CD4-positive, alpha-beta memory T cell (primary cell): Measurements from ENCODE around the gene MMS19. TPM values are rescaled to one million over a fixed set of nuclear protein-coding genes. Genes with fewer than 3 reads are reported as not detected.
A peak's percentile ranks its signal among the peaks of the same experiment; 100 is the strongest.
"Not testable (repeated sequence)": the region's sequence is repeated elsewhere in the genome, so short reads cannot be mapped to it uniquely, and the experiment has no call there.

Source experiments
- CTCF ChIA-PET: fragments of 350-600 bp; sonication (Branson Sonifier 250); formaldehyde crosslinking; loops from one replicate; lab custom pipeline; 2021; ENCODE audit warnings: inconsistent platforms; ENCODE audit not compliant: partially characterized antibody; lab: Charles Lee
- POLR2A ChIA-PET: fragments of 350-600 bp; sonication (Branson Sonifier 250); formaldehyde crosslinking; loops from one replicate; lab custom pipeline; 2021; ENCODE audit not compliant: partially characterized antibody; lab: Charles Lee
- DNase-seq, 5 donors: peaks; one replicate each; pipeline versions ENCODE4 v3.0.0 to v3.0.0-alpha.2; 2020 to 2022; ENCODE audit warnings: mixed read lengths in 1 of 5
- H3K27ac ChIP-seq: one replicate; pipeline ENCODE4 v1.7.0; 2013; ENCODE audit warnings: low read depth, low read length
- H3K27me3 ChIP-seq: 2 replicates; pipeline ENCODE4 v1.7.0; 2013; ENCODE audit warnings: mild to moderate bottlenecking, low read length, moderate library complexity; ENCODE audit not compliant: insufficient read depth
- H3K36me3 ChIP-seq: 2 replicates; pipeline ENCODE4 v1.7.0; 2013; ENCODE audit warnings: mild to moderate bottlenecking, low read length, moderate library complexity; ENCODE audit not compliant: insufficient read depth
- H3K4me1 ChIP-seq: 2 replicates; pipeline ENCODE4 v1.7.0; 2013; ENCODE audit warnings: mild to moderate bottlenecking, low read length, moderate library complexity; ENCODE audit not compliant: insufficient read depth
- H3K4me3 ChIP-seq, 2 donors: one replicate each; pipeline ENCODE4 v1.7.0; 2013; ENCODE audit warnings: low read length in 2 of 2, mild to moderate bottlenecking in 1 of 2
- H3K9me3 ChIP-seq, 2 donors: one replicate each; pipeline ENCODE4 v1.7.0; 2013; ENCODE audit warnings: low read length in 2 of 2, control low read depth in 1 of 2; ENCODE audit not compliant: control insufficient read depth in 1 of 2
- H3K27ac Mint-ChIP-seq, 7 donors: one replicate each; pipeline ENCODE4 v1.8.0; 2020 to 2021; ENCODE audit warnings: mixed read lengths in 7 of 7, mild to moderate bottlenecking in 6 of 7, inconsistent platforms in 3 of 7, moderate library complexity in 3 of 7
- H3K27me3 Mint-ChIP-seq, 2 donors: one replicate each; pipeline ENCODE4 v1.8.0; 2020 to 2021; ENCODE audit warnings: mixed read lengths in 2 of 2
- H3K36me3 Mint-ChIP-seq, 2 donors: one replicate each; pipeline ENCODE4 v1.8.0; 2020 to 2021; ENCODE audit warnings: mixed read lengths in 2 of 2, inconsistent platforms in 1 of 2, mild to moderate bottlenecking in 1 of 2
- H3K4me1 Mint-ChIP-seq, 4 donors: one replicate each; pipeline ENCODE4 v1.8.0; 2020 to 2021; ENCODE audit warnings: mixed read lengths in 4 of 4, mild to moderate bottlenecking in 1 of 4
- H3K4me3 Mint-ChIP-seq, 8 donors: one replicate each; pipeline ENCODE4 v1.8.0; 2020 to 2021; ENCODE audit warnings: mixed read lengths in 8 of 8, mild to moderate bottlenecking in 7 of 8, moderate library complexity in 6 of 8, inconsistent platforms in 3 of 8
- H3K9me3 Mint-ChIP-seq, 8 donors: one replicate each; pipeline ENCODE4 v1.8.0; 2020 to 2021; ENCODE audit warnings: mixed read lengths in 8 of 8, mild to moderate bottlenecking in 5 of 8, inconsistent platforms in 3 of 8, moderate library complexity in 1 of 8
- intact Hi-C: fragments of 100-400 bp; cut with micrococcal nuclease; formaldehyde crosslinking; loops from one replicate; pipeline ENCODE4 v1.15.1; 2023
- polyA plus RNA-seq, 2 donors: library from polyadenylated mRNA; unstranded; fragments of 300-500 nt; fragmentation: Illumina TruSeq; gene quantifications; one replicate each; pipeline ENCODE4 v1.2.3, GENCODE V29; 2021
- total RNA-seq, 2 experiments: library from RNA; stranded (reverse); gene quantifications; one replicate each; pipeline ENCODE4 v1.2.3, GENCODE V29; 2021

Gene MMS19
- total and polyA plus RNA-seq, 4 experiments from 2014 or later: 35.9 to 111 (median 75.9) TPM

- Histone ChIP-seq H3K4me3 (peak overlapping the region; percentile 62 to 70), H3K4me1 (peaks cover 42% of the 10 kb centered on the region), H3K9me3 (no peaks in the 10 kb centered on the region), H3K27ac (peak overlapping the region; percentile 83), H3K27me3 (no peaks in the 10 kb centered on the region), H3K36me3 (peaks cover 19% of the 10 kb centered on the region)
- H3K9me3 Mint-ChIP-seq: peaks cover 0 to 2% (median 0%) of the 10 kb centered on the region in 8 donors
- CTCF ChIA-PET: interaction anchor here (0.7 to 1.8 kb wide), 6 partner anchors 9 to 37 kb away, joined by 3 to 8 read pairs (median 4); no protein-coding TSS in a partner anchor
- intact Hi-C loops: loop anchor here (5.0 kb wide), 2 partner anchors 205 to 595 kb away; partner anchors contain the start of genes LCOR and MORN4
- H3K36me3 Mint-ChIP-seq: peaks cover 11 to 44% of the 10 kb centered on the region in 2 donors
- H3K4me3 Mint-ChIP-seq: peak overlapping the region; percentile 90 to 98 (median 94)
- peaks cover 26 to 61% (median 37%) of the 10 kb centered on the region in 4 donors for H3K4me1 Mint-ChIP-seq
- POLR2A ChIA-PET: interaction anchor here (1.0 to 2.5 kb wide), 5 partner anchors 9 to 70 kb away, joined by 3 to 16 read pairs (median 7); no protein-coding TSS in a partner anchor
- peak in 1 of 5 donors; percentile 76 for DNase-seq
- H3K27ac Mint-ChIP-seq: peak overlapping the region; percentile 90 to 98 (median 97)
- H3K27me3 Mint-ChIP-seq: peaks cover 0 to 2% of the 10 kb centered on the region in 2 donors
Measured at GRCh38 chr10:97427571-97428179, 70.5 kb downstream of the MMS19 start.

GRCh38 chr10:97426776-97427570 is 71.2 kb downstream of the MMS19 start:
- Histone ChIP-seq H3K27ac (peak overlapping the region; percentile 83), H3K27me3 (no peaks in the 10 kb centered on the region), H3K4me3 (peak overlapping the region; percentile 62 to 70), H3K4me1 (peaks cover 42% of the 10 kb centered on the region), H3K9me3 (no peaks in the 10 kb centered on the region), H3K36me3 (peaks cover 16% of the 10 kb centered on the region)
- H3K4me1 Mint-ChIP-seq: peaks cover 26 to 61% (median 37%) of the 10 kb centered on the region in 4 donors
- ChIA-PET POLR2A (interaction anchor here (0.9 to 2.5 kb wide), 6 partner anchors 8 to 71 kb away, joined by 3 to 16 read pairs (median 6); no protein-coding TSS in a partner anchor), CTCF (interaction anchor here (1.0 to 1.8 kb wide), 3 partner anchors 8 to 19 kb away, joined by 3 to 6 read pairs (median 6); no protein-coding TSS in a partner anchor)
- peaks cover 0 to 2% of the 10 kb centered on the region in 2 donors for H3K27me3 Mint-ChIP-seq
- no peak for DNase-seq
- peaks cover 0 to 2% (median 0%) of the 10 kb centered on the region in 8 donors for H3K9me3 Mint-ChIP-seq
- H3K4me3 Mint-ChIP-seq: peak overlapping the region; percentile 90 to 98 (median 94)
- intact Hi-C loops: loop anchor here (1.0 to 5.0 kb wide), 7 partner anchors 9 to 595 kb away; partner anchors contain the start of genes EXOSC1, LCOR, MMS19 and MORN4
- H3K36me3 Mint-ChIP-seq: peaks cover 11 to 41% of the 10 kb centered on the region in 2 donors
- peak overlapping the region; percentile 90 to 98 (median 97) for H3K27ac Mint-ChIP-seq

- no peaks in the 10 kb centered on the region for H3K9me3 ChIP-seq
Measured at GRCh38 chr10:97425964-97426775, 72.1 kb downstream of the MMS19 start, which contains the start of gene PGAM1. Gene PGAM1 (plus strand): TSS chr10:97426191. CDS start chr10:97426308, 117 bp downstream.

GRCh38 chr10:97423757-97424098 is 74.5 kb downstream of the MMS19 start:
- H3K4me1 ChIP-seq: peaks cover 43% of the 10 kb centered on the region
- POLR2A ChIA-PET: interaction anchor here (0.6 to 3.3 kb wide), 6 partner anchors 10 to 104 kb away, joined by 3 to 16 read pairs (median 6); partner anchors contain the start of genes FRAT1 and RRP12

More at GRCh38 chr10:97425964-97426775, 72.1 kb downstream of the MMS19 start, which contains the start of gene PGAM1:
- peak within 1 kb of the TSS; percentile 62 to 70 for H3K4me3 ChIP-seq
- peak; percentile 94 to 99 (median 98) for DNase-seq
- Mint-ChIP-seq H3K4me1 (peaks cover 26 to 61% (median 37%) of the 10 kb centered on the region in 4 donors), H3K27me3 (peaks cover 0 to 2% of the 10 kb centered on the region in 2 donors), H3K9me3 (peaks cover 0 to 2% (median 0%) of the 10 kb centered on the region in 8 donors), H3K27ac (peak within 1 kb of the TSS; percentile 94 to 98 (median 97)), H3K4me3 (peak within 1 kb of the TSS; percentile 90 to 98 (median 94)), H3K36me3 (peaks cover 7 to 34% of the 10 kb centered on the region in 2 donors)
- peaks cover 9% of the 10 kb centered on the region for H3K36me3 ChIP-seq
- peaks cover 42% of the 10 kb centered on the region for H3K4me1 ChIP-seq
- peak within 1 kb of the TSS; percentile 83 for H3K27ac ChIP-seq
- ChIA-PET POLR2A (interaction anchor here (0.6 to 2.5 kb wide), 5 partner anchors 7 to 92 kb away, joined by 3 to 16 read pairs (median 6); partner anchors contain the start of gene FRAT2), CTCF (no interaction called here)
- H3K27me3 ChIP-seq: no peaks in the 10 kb centered on the region
- intact Hi-C loops: loop anchor here (1.0 to 5.0 kb wide), 7 partner anchors 8 to 594 kb away; partner anchors contain the start of genes EXOSC1, LCOR, MMS19 and MORN4

GRCh38 chr10:97416565-97416964 is 81.7 kb downstream of the MMS19 start:
- CTCF ChIA-PET: no interaction called here
- peak overlapping the region; percentile 52 to 93 (median 85) for H3K27ac Mint-ChIP-seq
- peak overlapping the region in 4 of 8 donors; percentile 48 to 73 (median 67) for H3K4me3 Mint-ChIP-seq
- no peaks in the 10 kb centered on the region for H3K27me3 Mint-ChIP-seq
- Histone ChIP-seq H3K27me3 (no peaks in the 10 kb centered on the region), H3K4me3 (no peak overlapping the region), H3K36me3 (no peaks in the 10 kb centered on the region), H3K27ac (no peak overlapping the region), H3K9me3 (no peaks in the 10 kb centered on the region), H3K4me1 (peaks cover 55% of the 10 kb centered on the region)
- DNase-seq: no peak
- H3K9me3 Mint-ChIP-seq: no peaks in the 10 kb centered on the region
- peaks cover 28 to 62% (median 45%) of the 10 kb centered on the region in 4 donors for H3K4me1 Mint-ChIP-seq
- POLR2A ChIA-PET: no interaction called here
- intact Hi-C loops: no loop called here
- peaks cover 0 to 1% of the 10 kb centered on the region in 2 donors for H3K36me3 Mint-ChIP-seq

More at GRCh38 chr10:97423757-97424098, 74.5 kb downstream of the MMS19 start:
- intact Hi-C loops, H3K36me3 ChIP-seq, H3K9me3 ChIP-seq, DNase-seq, H3K4me3 ChIP-seq, H3K9me3 Mint-ChIP-seq, H3K27ac ChIP-seq, H3K27me3 Mint-ChIP-seq, H3K27me3 ChIP-seq: not testable (repeated sequence)
- H3K4me3 Mint-ChIP-seq: peak overlapping the region in 3 of 8 donors; percentile 17 to 50 (median 32)
- peaks cover 27 to 57% (median 38%) of the 10 kb centered on the region in 4 donors for H3K4me1 Mint-ChIP-seq
- H3K27ac Mint-ChIP-seq: peak overlapping the region in 6 of 7 donors; percentile 21 to 97 (median 54)
- H3K36me3 Mint-ChIP-seq: peaks cover 0 to 16% of the 10 kb centered on the region in 2 donors
- CTCF ChIA-PET: interaction anchor here (1.2 to 6.2 kb wide), 4 partner anchors 14 to 22 kb away, joined by 3 to 75 read pairs (median 6); partner anchors contain the start of gene RRP12

- ChIA-PET POLR2A (interaction anchor here (1.1 to 3.4 kb wide), 5 partner anchors 8 to 94 kb away, joined by 4 to 11 read pairs (median 9); partner anchors contain the start of genes FRAT1 and RRP12), CTCF (interaction anchor here (1.6 to 11.1 kb wide), 4 partner anchors 8 to 141 kb away, joined by 3 to 98 read pairs (median 58); partner anchors contain the start of gene RRP12)
- Histone ChIP-seq H3K4me3 (no peak overlapping the region), H3K36me3 (no peaks in the 10 kb centered on the region), H3K27ac (no peak overlapping the region), H3K27me3 (no peaks in the 10 kb centered on the region), H3K4me1 (peaks cover 38% of the 10 kb centered on the region), H3K9me3 (no peaks in the 10 kb centered on the region)
- intact Hi-C loops: no loop called here
- peaks cover 0 to 1% of the 10 kb centered on the region in 2 donors for H3K36me3 Mint-ChIP-seq
- no peaks in the 10 kb centered on the region for H3K27me3 Mint-ChIP-seq
- DNase-seq: no peak
- peak overlapping the region in 4 of 8 donors; percentile 2 to 60 (median 23) for H3K4me3 Mint-ChIP-seq
- H3K9me3 Mint-ChIP-seq: no peaks in the 10 kb centered on the region
- peak overlapping the region; percentile 34 to 91 (median 79) for H3K27ac Mint-ChIP-seq
- peaks cover 20 to 43% (median 31%) of the 10 kb centered on the region in 4 donors for H3K4me1 Mint-ChIP-seq
Measured at GRCh38 chr10:97412891-97413304, 85.3 kb downstream of the MMS19 start.
